Pancreas (tissue), 10 donors: ENCODE results near the gene KRT72. TPM values are rescaled to one million over a fixed set of nuclear protein-coding genes. Genes with fewer than 3 reads are reported as not detected.

Experiments used
- ATAC-seq, 4 donors: fragments of 200-7000 bp; cut with Tn5 transposase; one replicate each; pipeline versions ENCODE4 v1.8.0 to v1.9.1; 2020; ENCODE audit warnings: mild to moderate bottlenecking in 4 of 4, moderate library complexity in 4 of 4
- DNase-seq, 6 donors: peaks; one replicate each; pipeline ENCODE4 v3.0.0-alpha.2; 2020
- FAIRE-seq: peaks from 2 replicates; lab custom pipeline; 2012; peaks lifted over from hg19 to GRCh38; lab: Jason Lieb, UNC
- H3K27ac ChIP-seq, 4 donors: fragments of 200-600 bp; sonication (generic); 1 replicate in 3 of 4; 2 replicates in 1 of 4; pipeline versions ENCODE4 v1.5.0 to v1.8.0; 2020
- H3K27me3 ChIP-seq, 4 donors: fragments of 200-600 bp; one replicate each; pipeline ENCODE4 v1.8.0; 2021
- H3K36me3 ChIP-seq, 3 donors: fragments of 200-600 bp; sonication (generic) in 1 of 3; one replicate each; pipeline versions ENCODE4 v1.5.0 to v1.8.0; 2020 to 2021
- H3K4me1 ChIP-seq, 3 donors: fragments of 200-600 bp; one replicate each; pipeline ENCODE4 v1.8.0; 2021
- H3K4me3 ChIP-seq, 4 donors: fragments of 200-600 bp; sonication (generic) in 2 of 4; one replicate each; pipeline versions ENCODE4 v1.5.0 to v1.8.0; 2020 to 2021
- H3K9me3 ChIP-seq, 4 donors: fragments of 200-600 bp; one replicate each; pipeline ENCODE4 v1.8.0; 2021
- CTCF ChIP-seq, 4 donors: fragments of 200-600 bp; sonication (generic) in 3 of 4; IDR thresholded peaks; one replicate each; pipeline versions ENCODE4 v1.5.0 to v1.8.0; 2021; ENCODE audit warnings: antibody characterized with exemption in 4 of 4
- WGBS, 2 donors: extraction: QIAGEN DNeasy Blood & Tissue Kit; methylation state at CpG; one replicate each; pipeline ENCODE4 v1.1.7; 2013; 5-methylcytosine and 5-hydroxymethylcytosine counted together
- intact Hi-C, 3 donors: fragments of 100-400 bp; cut with DNase I; formaldehyde crosslinking; loops; one replicate each; pipeline versions ENCODE4 v1.11.1 to v1.14.2; 2022
- polyA plus RNA-seq, 2 donors: library from polyadenylated mRNA; stranded (reverse); fragments of 200-250 nt; gene quantifications; one replicate each; pipeline ENCODE4 v1.2.3, GENCODE V29; 2013
- total RNA-seq, 6 donors: library from RNA; stranded (reverse); fragmentation: NEBNext Ultra II Directional in 4 of 6; extraction: Animal tissue kit (Norgen Biotek cat#: 25700) in 4 of 6; gene quantifications; one replicate each; pipeline versions ENCODE4 v1.2.1 to v1.2.4, GENCODE V29; 2021 to 2023
- donor health status: healthy with polysubstance abuse.
- donor health status: DM: no; HTN: no; CAD: no; lungs with moderate emphysema.
- donor health status: DM: no; HTN: no; CAD: no.
- donor health status: control.
- donor health status: control.
- donor health status: Bipolar disorder and iron deficiency.
- donor health status: DM: yes; HTN: yes; CAD: no.
- donor health status: DM: no; HTN: no; CAD: no.
- donor health status: DM: no; HTN: no; CAD: no.
- donor health status: DM: yes; HTN: yes; CAD: no.

KRT72 gene
- total and polyA plus RNA-seq, 8 donors, result 0.09 TPM; not detected in 7

DNA sequence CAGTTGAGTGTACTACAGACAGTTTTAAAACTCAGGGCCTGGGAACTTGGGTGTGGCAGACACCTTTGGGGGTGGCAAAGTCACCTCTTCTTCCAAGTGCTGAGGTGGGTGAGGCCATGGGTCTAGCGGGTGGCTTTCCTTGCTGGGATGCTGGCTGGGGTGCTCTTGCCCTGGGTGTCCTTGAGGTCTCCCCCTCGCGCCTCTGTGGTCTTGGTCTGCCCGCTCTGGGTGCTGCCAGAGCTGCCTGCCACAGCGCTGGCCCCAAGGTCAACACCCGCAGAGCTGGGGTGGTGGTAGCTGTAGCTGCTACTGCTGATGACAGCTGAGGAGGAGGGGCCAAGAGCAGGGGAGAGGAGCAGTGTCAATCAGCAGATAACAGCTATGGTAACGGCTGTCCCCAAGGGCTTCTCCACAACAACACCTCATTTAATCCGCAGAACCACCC is 34.4 kb downstream of the KRT72 start:
- intact Hi-C loops, result no loop called here
- Histone ChIP-seq H3K4me3 (no peak overlapping the region), H3K36me3 (no peaks in the 10 kb centered on the region), H3K27ac (no peak overlapping the region), H3K27me3 (no peaks in the 10 kb centered on the region), H3K4me1 (no peaks in the 10 kb centered on the region), H3K9me3 (no peaks in the 10 kb centered on the region)
- 27 to 29% methylated on average over 8 of the region's 8 CpGs for WGBS, 2 donors
- FAIRE-seq (no peak), DNase-seq (peak in 1 of 6 donors; percentile 12), ATAC-seq (peak in 2 of 4 donors; percentile 17 to 34)
- TF ChIP-seq CTCF (IDR thresholded peaks at IDR 0.05), result no peak

GRCh38 chr12:52564582-52564981 is 36.7 kb downstream of the KRT72 start:
- no peak for TF ChIP-seq CTCF (IDR thresholded peaks at IDR 0.05)
- no peaks in the 10 kb centered on the region for H3K9me3 ChIP-seq
- ATAC-seq (no peak), DNase-seq (no peak), FAIRE-seq (no peak)
- H3K27me3 ChIP-seq, result no peaks in the 10 kb centered on the region
- intact Hi-C loops, result no loop called here
- WGBS, 2 donors, result 52 to 69% methylated on average over 1 of the region's 1 CpG
- no peaks in the 10 kb centered on the region for H3K36me3 ChIP-seq
- H3K27ac ChIP-seq, result no peak overlapping the region
- no peak overlapping the region for H3K4me3 ChIP-seq
- no peaks in the 10 kb centered on the region for H3K4me1 ChIP-seq

- Histone ChIP-seq H3K27ac (no peak overlapping the region), H3K4me1 (no peaks in the 10 kb centered on the region), H3K36me3 (no peaks in the 10 kb centered on the region), H3K4me3 (no peak overlapping the region), H3K27me3 (no peaks in the 10 kb centered on the region), H3K9me3 (no peaks in the 10 kb centered on the region)
- peak in 1 of 4 donors; percentile 39 for ATAC-seq
- intact Hi-C loops, result no loop called here
- DNase-seq, result no peak
- no peak for FAIRE-seq
- WGBS, 2 donors, result 62 to 65% methylated on average over 3 of the region's 3 CpGs
- TF ChIP-seq CTCF (IDR thresholded peaks at IDR 0.05), result peak in 1 of 4 donors; percentile 10
These were observed 39.3 kb downstream of the KRT72 start for GRCh38 chr12:52561880-52562449.

DNA sequence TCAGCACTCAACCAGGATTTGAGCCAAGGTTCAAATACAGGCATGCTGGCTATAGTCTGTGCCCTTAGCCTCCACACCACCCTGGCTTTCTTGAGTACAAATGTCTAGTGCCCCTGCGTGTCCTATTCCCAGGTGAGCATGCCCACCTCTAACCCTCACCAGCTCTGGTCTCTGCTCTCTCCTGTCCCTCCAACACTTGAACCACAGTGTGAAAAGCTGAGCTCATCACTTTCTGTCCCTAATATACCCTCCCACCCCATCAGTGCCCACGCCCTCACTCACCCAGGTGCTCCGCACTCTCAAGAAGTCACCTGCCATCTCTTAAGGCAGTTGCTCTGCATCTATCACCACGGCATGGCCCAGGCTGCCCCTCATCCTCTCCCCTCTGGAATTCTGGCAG is 41.3 kb downstream of the KRT72 start:
- no peaks in the 10 kb centered on the region for H3K27me3 ChIP-seq
- WGBS, 2 donors, result 73 to 74% methylated on average over 4 of the region's 4 CpGs
- intact Hi-C loops, result no loop called here
- no peaks in the 10 kb centered on the region for H3K4me1 ChIP-seq
- FAIRE-seq (no peak), ATAC-seq (no peak), DNase-seq (no peak)
- no peaks in the 10 kb centered on the region for H3K9me3 ChIP-seq
- no peak overlapping the region for H3K4me3 ChIP-seq
- TF ChIP-seq CTCF (IDR thresholded peaks at IDR 0.05), result no peak
- no peaks in the 10 kb centered on the region for H3K36me3 ChIP-seq
- no peak overlapping the region for H3K27ac ChIP-seq

GRCh38 chr12:52558781-52559445 is 42.4 kb downstream of the KRT72 start:
- FAIRE-seq (no peak), ATAC-seq (no peak), DNase-seq (no peak)
- intact Hi-C loops, result no loop called here
- H3K27me3 ChIP-seq, result no peaks in the 10 kb centered on the region
- WGBS, 2 donors, result 63 to 66% methylated on average over 8 of the region's 8 CpGs
- no peak for TF ChIP-seq CTCF (IDR thresholded peaks at IDR 0.05)
- no peak overlapping the region for H3K4me3 ChIP-seq
- no peak overlapping the region for H3K27ac ChIP-seq
- H3K4me1 ChIP-seq, result no peaks in the 10 kb centered on the region
- no peaks in the 10 kb centered on the region for H3K36me3 ChIP-seq
- H3K9me3 ChIP-seq, result no peaks in the 10 kb centered on the region
